ENCODE data around the gene SPAG16. TPM values are rescaled to one million over a fixed set of nuclear protein-coding genes. Genes with fewer than 3 reads are reported as not detected.

SPAG16 gene
- total RNA-seq, 1 experiment from 2014 or later: 0.30 TPM

- Histone ChIP-seq H3K27me3 (ENCODE audit: insufficient read depth, low read length) (no peaks in the 10 kb centered on the region), H3K79me2 (ENCODE audit: insufficient read depth, low read length) (no peaks in the 10 kb centered on the region), H3K36me3 (ENCODE audit: control insufficient read depth in 1 of 2, insufficient read depth in 2 of 2, low read length in 2 of 2) (no peaks in the 10 kb centered on the region), H3K9me2 (ENCODE audit: insufficient read depth) (no peaks in the 10 kb centered on the region), H3K9ac (ENCODE audit: low read length) (no peak overlapping the region), H4K20me1 (ENCODE audit: insufficient read depth) (no peaks in the 10 kb centered on the region), H3K4me3 (replicated peaks in 1 of 2; ENCODE audit: low read depth in 1 of 2, low read length in 2 of 2) (no peak overlapping the region), H3K4me1 (ENCODE audit: control insufficient read depth in 1 of 2, insufficient read depth in 2 of 2, low read length in 2 of 2) (peaks cover 4 to 9% of the 10 kb centered on the region in 2 experiments; a peak in 3 of 4 replicates), H3K9me3 (ENCODE audit: control insufficient read depth in 1 of 2, insufficient read depth in 1 of 2, low read depth in 1 of 2, low read length in 2 of 2) (no peaks in the 10 kb centered on the region), H3K4me2 (ENCODE audit: low read length) (peak overlapping the region; percentile 32), H3K27ac (ENCODE audit: low read depth, low read length) (no peak overlapping the region), H2AFZ (ENCODE audit: low read depth, low read length, poor library complexity, severe bottlenecking) (peak overlapping the region; percentile 35)
- ChIA-PET POLR2A (no interaction called here), RAD21 (ENCODE audit: low non-redundant PET in 1 of 2, low total read pairs in 2 of 2, uncharacterized antibody in 2 of 2, unreplicated experiment in 2 of 2) (no interaction called here), CTCF (no interaction called here)
- ATAC-seq (no peak), DNase-seq (ENCODE audit: low read depth, low spot score) (no peak)
- intact Hi-C loops (cut with micrococcal nuclease): no loop called here
- TF ChIP-seq POLR2AphosphoS5 (IDR thresholded peaks at IDR 0.05; ENCODE audit: low read depth, low read length) (no peak), YY1 (IDR thresholded peaks at IDR 0.05; ENCODE audit: extremely low read depth, insufficient replicate concordance, low read depth, low read length) (no peak), FOSL1 (IDR thresholded peaks at IDR 0.05; ENCODE audit: low read depth) (no peak)
- TF ChIP-seq, protein P1, sequence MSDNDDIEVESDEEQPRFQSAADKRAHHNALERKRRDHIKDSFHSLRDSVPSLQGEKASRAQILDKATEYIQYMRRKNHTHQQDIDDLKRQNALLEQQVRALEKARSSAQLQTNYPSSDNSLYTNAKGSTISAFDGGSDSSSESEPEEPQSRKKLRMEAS (IDR thresholded peaks at IDR 0.05): no peak
- BruUV-seq (replicated peaks): no TSS peak
Measured at GRCh38 chr2:213834746-213835145, 550.5 kb downstream of the SPAG16 start.

- CTCF ChIA-PET: no interaction called here
- Histone ChIP-seq H3K27ac (ENCODE audit: low read depth, low read length) (no peak overlapping the region), H2AFZ (ENCODE audit: low read depth, low read length, poor library complexity, severe bottlenecking) (no peak overlapping the region), H3K27me3 (ENCODE audit: insufficient read depth, low read length) (no peaks in the 10 kb centered on the region), H3K4me1 (ENCODE audit: control insufficient read depth in 1 of 2, insufficient read depth in 2 of 2, low read length in 2 of 2) (no peaks in the 10 kb centered on the region), H3K9ac (ENCODE audit: low read length) (no peak overlapping the region), H3K4me3 (replicated peaks in 1 of 2; ENCODE audit: low read depth in 1 of 2, low read length in 2 of 2) (no peak overlapping the region), H3K9me3 (ENCODE audit: control insufficient read depth in 1 of 2, insufficient read depth in 1 of 2, low read depth in 1 of 2, low read length in 2 of 2) (no peaks in the 10 kb centered on the region), H4K20me1 (ENCODE audit: insufficient read depth) (no peaks in the 10 kb centered on the region), H3K36me3 (ENCODE audit: control insufficient read depth in 1 of 2, insufficient read depth in 2 of 2, low read length in 2 of 2) (no peaks in the 10 kb centered on the region), H3K4me2 (ENCODE audit: low read length) (no peak overlapping the region), H3K9me2 (ENCODE audit: insufficient read depth) (no peaks in the 10 kb centered on the region), H3K79me2 (ENCODE audit: insufficient read depth, low read length) (no peaks in the 10 kb centered on the region)
- ATAC-seq (no peak), DNase-seq (ENCODE audit: low read depth, low spot score) (no peak)
- intact Hi-C loops (cut with micrococcal nuclease): no loop called here
- POLR2A ChIA-PET: no interaction called here
- TF ChIP-seq, protein P2, sequence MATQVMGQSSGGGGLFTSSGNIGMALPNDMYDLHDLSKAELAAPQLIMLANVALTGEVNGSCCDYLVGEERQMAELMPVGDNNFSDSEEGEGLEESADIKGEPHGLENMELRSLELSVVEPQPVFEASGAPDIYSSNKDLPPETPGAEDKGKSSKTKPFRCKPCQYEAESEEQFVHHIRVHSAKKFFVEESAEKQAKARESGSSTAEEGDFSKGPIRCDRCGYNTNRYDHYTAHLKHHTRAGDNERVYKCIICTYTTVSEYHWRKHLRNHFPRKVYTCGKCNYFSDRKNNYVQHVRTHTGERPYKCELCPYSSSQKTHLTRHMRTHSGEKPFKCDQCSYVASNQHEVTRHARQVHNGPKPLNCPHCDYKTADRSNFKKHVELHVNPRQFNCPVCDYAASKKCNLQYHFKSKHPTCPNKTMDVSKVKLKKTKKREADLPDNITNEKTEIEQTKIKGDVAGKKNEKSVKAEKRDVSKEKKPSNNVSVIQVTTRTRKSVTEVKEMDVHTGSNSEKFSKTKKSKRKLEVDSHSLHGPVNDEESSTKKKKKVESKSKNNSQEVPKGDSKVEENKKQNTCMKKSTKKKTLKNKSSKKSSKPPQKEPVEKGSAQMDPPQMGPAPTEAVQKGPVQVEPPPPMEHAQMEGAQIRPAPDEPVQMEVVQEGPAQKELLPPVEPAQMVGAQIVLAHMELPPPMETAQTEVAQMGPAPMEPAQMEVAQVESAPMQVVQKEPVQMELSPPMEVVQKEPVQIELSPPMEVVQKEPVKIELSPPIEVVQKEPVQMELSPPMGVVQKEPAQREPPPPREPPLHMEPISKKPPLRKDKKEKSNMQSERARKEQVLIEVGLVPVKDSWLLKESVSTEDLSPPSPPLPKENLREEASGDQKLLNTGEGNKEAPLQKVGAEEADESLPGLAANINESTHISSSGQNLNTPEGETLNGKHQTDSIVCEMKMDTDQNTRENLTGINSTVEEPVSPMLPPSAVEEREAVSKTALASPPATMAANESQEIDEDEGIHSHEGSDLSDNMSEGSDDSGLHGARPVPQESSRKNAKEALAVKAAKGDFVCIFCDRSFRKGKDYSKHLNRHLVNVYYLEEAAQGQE (IDR thresholded peaks at IDR 0.05; ENCODE audit: low read depth): no peak
- TF ChIP-seq ZNF274 (IDR thresholded peaks at IDR 0.05; ENCODE audit: low read depth, low read length) (no peak), SRF (IDR thresholded peaks at IDR 0.05; ENCODE audit: low read depth) (no peak), TCF7L2 (IDR thresholded peaks at IDR 0.05; ENCODE audit: borderline replicate concordance, extremely low read depth, insufficient read depth, insufficient read length) (no peak), CTCF (IDR thresholded peaks at IDR 0.05 in 2 of 3, conservative IDR thresholded peaks at IDR 0.05 in 1 of 3; ENCODE audit: borderline replicate concordance in 1 of 3, insufficient read depth in 1 of 3, low read depth in 2 of 3, low read length in 2 of 3) (no peak), SIN3A (IDR thresholded peaks at IDR 0.05; ENCODE audit: low read depth) (no peak), POLR2A (IDR thresholded peaks at IDR 0.05; ENCODE audit: borderline replicate concordance, extremely low read depth, insufficient read depth, insufficient read length) (no peak), CBX3 (IDR thresholded peaks at IDR 0.05; ENCODE audit: low read depth) (no peak), ELF1 (IDR thresholded peaks at IDR 0.05; ENCODE audit: borderline replicate concordance, low read depth) (no peak)
- TF ChIP-seq, protein P3, sequence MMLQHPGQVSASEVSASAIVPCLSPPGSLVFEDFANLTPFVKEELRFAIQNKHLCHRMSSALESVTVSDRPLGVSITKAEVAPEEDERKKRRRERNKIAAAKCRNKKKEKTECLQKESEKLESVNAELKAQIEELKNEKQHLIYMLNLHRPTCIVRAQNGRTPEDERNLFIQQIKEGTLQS (IDR thresholded peaks at IDR 0.05): no peak
- RAD21 ChIA-PET (ENCODE audit: low non-redundant PET in 1 of 2, low total read pairs in 2 of 2, uncharacterized antibody in 2 of 2, unreplicated experiment in 2 of 2): no interaction called here
- BruUV-seq (replicated peaks): no TSS peak
Measured at GRCh38 chr2:213846856-213847255, 562.6 kb downstream of the SPAG16 start.
